GM18907 (cell line): ENCODE measurements around the gene UBA52.
A peak's percentile ranks its signal among the peaks of the same experiment; 100 is the strongest.
"Not testable (repeated sequence)": the region's sequence is repeated elsewhere in the genome, so short reads cannot be mapped to it uniquely, and the experiment has no call there.

ENCODE experiments used
- ATAC-seq: cut with Tn5 transposase; IDR thresholded peaks from one replicate; pipeline ENCODE4 v1.9.1; 2021; ENCODE audit warnings: mild to moderate bottlenecking, moderate library complexity; ENCODE audit not compliant: unreplicated experiment

The UBA52 gene

DNA sequence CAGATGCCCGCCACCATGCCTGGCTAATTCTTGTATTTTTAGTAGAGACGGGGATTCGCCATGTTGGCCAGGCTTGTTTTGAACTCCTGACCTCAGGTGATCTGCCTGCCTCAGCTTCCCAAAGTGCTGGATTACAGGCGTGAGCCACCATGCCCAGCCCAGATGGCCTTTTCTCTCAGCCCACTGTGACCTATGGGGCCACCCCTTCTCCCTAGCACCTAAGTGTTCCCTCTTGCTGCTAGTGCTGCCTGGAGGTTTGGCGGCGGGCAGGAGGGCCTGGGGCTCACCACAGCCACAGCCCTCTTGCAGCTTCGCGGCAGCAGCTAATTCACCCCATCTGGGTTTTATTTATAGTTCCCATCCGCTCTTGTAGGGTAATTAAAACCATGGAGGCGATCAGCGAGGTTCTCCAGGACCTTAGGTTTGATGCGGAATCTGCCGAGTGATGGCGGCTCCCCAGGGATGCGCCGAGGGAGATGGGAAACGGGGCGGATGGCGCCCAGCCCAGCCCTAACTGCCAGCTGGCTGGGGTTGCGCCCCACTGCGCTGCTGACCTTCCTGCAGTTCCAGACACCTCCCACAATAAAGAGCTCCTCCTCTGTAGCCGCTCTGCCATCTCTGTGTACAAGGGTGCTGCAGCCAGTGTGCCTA is 20.2 kb downstream of the UBA52 start:
- no peak for ATAC-seq

DNA sequence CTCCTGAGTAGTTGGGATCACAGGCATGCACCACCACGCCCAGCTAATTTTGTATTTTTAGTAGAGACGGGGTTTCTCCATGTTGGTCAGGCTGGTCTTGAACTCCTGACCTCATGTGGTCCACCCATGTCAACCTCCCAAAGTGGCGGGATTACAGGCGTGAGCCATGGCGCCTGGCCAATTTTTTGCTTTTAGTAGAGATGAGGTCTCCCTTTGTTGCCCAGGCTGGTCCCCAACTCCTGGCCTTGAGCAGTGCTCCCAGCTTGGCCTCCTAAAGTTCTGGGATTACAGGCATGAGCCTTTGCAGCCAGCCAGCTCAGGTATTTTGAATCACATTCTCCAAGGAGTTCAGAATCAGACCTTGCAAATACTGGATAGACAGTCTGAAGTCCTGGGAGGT is 21.1 kb downstream of the UBA52 start:
- not testable (repeated sequence) for ATAC-seq

DNA sequence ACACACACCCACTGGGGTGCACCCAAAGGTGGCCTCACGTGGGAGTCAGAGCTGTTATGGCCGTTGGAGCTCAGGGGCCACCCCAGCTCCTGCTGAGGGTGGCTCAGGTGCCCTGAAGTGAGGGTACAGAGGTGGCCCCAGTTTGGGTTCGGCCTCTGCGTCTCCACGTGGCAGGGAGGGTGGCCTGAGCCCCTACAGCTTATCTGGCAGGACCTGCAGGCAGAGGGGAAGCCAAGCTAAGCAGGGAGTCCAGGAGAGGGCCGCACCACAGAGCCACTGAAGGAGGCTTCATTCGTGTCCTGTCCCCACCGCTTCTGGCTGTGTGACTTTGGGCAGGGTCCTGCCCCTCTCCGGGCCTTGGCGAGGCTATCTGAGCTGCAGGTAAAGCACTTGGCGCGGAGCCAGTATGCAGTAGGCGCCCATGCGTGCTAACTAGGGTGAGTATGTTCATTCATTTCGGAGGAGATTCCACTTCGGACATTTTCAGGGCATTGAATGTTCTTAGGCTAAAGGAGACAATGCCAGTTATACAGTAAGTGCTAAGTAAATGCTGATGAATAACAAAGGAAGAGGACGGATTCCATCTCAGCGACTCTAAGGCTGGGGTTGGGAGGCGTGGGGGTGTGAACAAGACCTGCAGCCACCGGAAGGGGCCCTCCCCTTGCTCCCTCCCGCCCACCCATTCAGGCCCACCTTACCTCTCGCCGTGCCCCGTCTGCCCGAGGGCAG is 21.9 kb downstream of the UBA52 start:
- no peak for ATAC-seq

DNA sequence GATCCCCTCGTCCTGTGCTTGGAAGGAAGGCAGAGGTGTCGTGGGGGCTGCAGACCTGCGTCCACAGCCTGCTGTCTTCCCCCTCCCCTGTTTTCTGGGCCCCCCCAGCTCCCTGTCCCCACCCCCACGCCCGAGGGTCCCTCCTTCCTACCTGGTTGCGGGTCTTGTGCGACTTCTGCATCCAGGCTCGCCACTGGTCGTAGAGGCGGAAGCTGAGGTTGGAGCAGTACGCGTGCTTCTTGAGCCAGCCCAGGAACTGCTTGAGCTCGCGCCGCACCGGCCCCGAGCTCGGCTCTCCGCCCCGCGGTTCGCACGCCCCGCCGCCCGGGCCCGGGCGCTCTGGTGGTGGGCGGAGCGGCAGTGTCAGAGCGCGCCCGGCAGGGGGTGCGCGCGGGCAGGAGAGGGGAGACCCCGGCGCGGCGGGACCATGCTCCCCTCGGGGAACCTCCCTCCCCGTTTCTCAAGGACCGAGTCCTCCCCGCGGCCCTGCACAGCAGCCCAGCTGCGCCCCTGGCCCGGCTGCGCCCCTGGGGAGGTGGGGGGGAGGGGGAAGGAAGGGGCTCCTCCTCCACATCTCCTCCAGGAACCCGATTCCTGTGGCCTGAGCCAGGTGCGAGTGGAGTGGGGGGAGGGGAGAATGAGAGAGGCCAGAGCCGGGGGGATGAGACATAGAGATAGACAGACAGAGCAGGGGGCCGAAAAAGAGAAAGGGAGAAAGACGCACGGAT is 22.6 kb downstream of the UBA52 start:
- peak; percentile 59 for ATAC-seq

DNA sequence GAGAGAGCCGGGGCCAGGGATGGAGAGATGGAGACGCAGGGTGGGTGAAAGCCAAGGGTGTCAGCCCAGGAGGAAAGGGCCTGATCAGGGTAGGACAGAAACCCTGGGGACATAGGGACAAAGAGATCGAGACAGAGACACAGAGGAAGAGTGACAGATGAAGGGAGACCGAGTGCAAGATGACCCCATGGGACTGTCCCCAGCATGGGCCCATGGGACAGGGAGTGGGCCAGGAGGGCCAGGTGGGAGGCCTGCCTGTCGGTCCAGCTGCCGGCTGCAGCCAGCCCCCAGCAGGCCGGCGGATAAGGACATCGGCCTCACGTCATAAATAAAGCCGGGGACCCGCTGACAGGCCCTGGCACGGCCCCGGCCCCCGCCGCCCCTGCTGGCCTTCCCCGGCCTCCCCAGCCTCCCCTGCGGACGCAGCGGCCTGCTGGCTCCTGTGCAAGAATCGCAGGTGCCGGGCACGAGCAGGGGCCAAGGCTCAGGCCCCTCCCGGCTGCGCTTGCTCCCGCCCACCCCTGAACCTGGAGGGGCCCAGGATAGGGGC is 23.2 kb downstream of the UBA52 start:
- peak; percentile 16 for ATAC-seq

DNA sequence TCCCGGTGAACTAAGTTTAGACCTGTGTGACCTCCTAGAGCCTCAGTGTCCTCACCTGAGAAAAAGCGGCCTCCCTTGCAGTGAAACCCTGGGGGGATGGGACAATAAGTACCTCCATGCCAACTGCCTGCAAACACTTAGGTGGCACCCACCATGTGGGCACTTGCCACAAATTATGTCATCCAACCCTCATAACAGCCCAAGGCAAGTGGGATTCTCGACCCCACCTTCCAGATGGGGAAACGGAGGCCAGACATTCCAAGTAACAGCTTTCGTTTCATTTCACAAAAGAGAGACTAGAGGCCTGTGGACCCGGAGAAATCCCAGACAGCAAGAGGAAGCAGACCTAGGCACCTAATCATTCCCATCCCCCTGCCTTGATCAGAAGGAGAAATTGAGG is 23.8 kb downstream of the UBA52 start:
- ATAC-seq, result no peak

DNA sequence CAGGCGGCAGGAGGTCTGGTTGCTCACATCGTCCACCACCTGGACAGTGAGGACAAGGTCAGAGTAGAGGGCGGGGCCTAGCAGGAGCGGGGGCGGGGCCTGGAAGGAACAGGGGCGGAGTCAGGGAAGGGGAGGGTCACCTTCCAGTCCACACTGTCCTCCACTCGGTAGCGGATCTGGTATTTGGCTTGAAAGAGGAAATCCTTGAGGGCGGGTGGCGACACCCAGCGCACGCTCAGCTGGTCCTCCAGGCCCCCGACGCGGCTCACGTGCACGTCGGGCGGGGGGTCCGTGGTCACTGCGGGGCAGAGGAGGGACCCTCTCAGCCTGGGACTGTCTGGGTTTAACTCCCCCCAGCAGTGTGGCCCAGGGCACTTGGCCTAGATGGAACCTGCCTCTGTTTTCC is 25.1 kb downstream of the UBA52 start:
- no peak for ATAC-seq

DNA sequence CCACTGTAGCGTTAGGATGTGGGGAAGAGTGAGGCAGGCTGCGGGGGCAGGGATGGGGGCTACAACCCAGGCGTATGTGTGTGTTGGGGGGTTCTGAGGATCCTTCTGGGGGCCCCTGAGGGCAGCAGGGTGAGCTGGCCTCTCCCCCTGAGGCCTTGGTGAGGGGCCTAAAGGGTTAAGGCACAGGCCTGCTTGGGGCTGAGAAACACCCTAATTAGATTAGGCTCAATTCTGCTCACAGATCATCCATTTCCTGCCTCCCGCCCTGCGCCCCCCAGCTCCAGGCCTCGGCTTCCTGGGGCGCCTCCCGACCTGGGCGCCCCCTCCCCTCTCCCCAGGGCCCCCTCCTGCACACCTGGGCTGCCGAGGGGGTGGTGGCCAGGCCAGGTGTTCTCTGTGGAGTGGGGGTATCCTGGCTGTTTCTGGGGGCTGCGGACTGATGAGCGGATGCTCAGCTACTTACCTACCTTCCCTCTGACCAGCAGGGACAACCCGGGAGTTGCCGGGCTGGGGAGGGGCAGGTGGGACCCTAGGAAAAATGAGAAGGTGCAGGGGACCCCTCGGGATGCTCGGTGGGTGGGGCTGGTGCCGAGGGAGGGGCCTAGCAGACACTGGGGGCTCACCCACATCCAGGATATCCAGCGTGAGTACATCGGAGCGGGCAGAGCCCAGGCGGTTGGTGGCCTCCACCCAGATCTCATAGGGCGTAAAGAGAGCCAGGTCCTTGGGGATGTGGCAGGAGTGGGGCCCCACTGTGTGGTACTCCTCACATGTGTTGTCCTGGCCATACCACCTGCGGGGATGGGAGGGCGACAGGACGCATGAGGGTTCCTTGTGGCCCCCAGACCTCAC is 26.4 kb downstream of the UBA52 start:
- ATAC-seq, result no peak

DNA sequence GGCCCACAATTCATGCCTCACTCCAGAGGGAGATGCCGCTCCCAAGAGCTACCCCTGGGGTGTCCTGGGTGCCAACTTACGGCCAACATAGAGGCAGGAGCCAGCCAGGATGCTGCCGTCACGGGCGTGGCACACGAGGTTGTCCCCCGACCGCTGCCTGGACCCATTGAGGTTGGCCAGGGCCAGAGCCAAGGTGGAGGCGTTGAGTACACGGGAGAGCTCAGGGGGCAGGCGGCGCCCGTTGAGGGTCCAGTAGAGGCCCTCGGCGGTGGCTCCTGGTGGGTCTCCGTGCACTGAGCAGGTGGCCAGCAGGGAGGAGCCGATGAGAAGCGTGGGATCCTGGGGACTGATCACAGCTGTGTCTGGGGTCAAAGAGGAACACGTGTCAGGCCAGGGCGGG is 27.8 kb downstream of the UBA52 start:
- ATAC-seq, result no peak

DNA sequence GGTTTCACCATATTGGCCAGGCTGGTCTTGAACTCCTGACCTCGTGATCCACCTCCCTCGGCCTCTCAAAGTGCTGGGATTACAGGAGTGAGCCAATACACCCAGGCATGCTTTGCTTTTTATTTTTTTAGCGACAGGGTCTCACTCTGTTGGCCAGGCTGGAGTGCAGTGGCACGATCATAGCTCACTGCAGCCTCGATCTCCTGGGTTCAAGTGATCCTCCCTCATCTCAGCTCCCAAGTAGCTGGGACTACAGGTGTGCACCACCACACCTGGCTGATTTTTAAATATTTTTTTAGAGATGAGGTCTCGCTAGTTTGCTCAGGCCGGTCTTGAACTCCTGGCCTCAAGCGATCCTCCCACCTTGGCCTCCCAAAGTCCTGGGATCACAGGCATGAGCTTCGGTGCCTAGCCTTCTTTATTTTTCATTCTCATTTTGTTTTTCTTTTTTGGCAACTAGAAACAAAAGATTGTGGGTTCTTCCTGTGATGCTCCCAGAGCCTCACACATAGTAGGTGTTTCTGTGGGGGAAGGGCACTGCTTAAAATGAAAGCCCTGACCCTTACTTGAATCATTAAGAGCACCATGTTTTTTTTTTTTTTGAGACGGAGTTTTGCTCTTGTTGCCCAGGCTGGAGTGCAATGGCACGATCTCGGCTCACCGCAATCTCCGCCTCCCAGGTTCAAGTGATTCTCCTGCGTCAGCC is 29.2 kb downstream of the UBA52 start:
- not testable (repeated sequence) for ATAC-seq

DNA sequence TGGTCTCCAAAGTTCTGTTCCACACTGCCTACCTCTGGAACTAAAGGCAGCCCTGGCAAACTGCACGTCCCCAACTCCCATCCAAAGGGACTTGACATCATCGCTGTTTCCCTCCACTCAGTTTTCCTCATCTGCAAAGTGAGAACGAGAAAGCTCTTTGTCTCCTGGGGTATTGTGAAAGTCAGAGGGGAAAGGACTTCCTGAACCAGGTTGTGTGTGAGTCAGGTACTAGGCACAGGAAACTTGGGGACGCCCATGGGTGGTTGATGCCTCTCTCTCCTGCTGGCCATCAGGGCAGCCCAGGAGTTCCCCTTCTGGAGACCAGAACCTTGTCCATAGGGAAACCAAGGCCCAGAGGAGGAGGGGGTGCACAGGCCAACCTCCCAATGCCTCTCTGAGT is 30.2 kb downstream of the UBA52 start:
- ATAC-seq, result no peak

DNA sequence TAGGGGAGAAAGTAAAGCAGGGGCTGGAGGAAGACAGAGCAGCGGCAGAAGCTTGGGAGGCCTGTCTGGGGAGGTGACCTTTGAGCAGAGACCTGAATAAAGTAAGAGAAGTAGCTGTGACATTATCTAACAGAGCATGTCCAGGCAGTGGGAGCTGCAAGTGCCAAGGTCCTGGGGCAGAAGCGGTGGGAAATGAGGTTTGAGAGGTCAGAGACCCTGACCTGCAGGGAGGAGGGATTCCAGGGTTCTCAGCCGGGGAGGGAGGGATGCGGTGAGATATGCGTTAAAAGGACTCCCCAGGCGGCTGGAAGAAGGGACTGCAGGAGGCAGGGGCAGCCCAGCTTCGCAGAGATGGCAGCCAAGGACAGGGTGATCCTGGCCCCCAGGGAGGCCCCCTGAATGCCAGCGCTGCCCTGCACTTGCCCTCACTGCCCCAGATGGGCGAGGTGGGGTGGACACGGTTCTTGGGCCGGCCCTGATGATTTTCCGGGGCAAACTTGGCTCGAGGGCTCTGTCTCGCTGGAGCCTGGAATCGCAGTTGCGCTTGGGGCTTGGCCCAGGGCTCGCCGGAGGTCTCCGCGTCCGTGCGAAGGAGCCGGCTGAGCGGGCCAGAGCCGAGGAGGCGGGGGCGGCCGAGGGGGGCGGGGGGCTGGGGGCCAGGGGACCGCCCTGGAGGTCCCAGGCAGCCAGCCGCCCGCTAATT is 31.7 kb downstream of the UBA52 start:
- ATAC-seq, result no peak

DNA sequence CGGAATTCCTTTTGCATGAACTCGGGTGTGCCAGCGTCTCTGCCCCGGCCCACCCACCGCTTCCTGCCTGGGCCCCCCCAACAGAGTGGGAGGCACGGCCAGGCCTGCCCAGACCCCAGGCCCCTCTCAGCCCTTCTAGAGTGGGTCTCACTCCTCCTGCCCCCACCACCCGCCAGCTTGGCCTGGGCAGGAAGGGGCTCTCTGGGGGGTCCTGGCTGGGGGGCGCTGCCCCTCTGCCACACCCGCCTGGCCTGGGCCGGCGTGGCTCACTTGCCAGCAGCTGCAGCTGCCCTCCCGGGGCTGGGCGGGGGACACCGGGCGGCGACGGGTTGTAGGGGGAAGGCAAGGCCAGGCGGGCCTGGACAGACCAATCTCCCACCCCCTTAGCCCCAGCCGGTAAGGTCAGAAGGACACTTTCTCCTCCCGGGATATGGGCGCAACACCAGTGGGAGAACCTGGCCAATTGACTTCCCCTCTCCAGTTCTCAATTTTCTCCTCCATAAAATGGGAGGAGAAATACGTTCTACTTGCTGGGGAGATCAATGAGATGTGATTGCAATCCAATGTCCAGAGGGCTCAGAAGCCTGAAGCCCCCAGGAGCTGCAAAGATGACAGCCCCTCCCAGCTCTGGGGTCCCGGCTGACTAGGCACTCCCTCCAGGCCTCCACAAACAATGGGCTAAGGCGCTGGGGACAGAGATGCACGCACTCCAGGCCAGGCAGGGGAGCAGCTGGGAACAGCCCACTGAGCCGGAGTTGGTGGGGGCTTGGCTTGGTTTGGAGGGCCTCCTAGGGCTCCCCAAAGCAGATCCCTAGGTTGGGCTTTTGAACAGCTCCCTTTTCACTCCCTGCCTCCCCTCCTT is 32.5 kb downstream of the UBA52 start:
- no peak for ATAC-seq

DNA sequence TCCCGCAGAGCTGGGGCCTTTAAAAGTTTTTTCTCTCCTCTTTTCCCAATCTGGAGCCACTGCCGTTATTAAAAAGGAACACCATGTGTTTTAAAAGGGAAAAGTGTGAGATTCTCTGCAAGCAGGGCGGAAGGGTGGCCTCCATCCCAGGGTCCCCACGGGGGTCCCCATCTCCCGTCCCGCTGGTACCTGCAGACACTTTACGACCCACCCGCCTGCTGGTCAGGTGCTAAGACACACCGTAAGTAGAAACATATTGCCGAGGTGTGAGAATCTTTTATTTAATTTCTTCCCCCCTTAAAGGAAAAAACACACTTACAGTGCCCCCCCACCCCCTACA is 33.1 kb downstream of the UBA52 start:
- no peak for ATAC-seq

DNA sequence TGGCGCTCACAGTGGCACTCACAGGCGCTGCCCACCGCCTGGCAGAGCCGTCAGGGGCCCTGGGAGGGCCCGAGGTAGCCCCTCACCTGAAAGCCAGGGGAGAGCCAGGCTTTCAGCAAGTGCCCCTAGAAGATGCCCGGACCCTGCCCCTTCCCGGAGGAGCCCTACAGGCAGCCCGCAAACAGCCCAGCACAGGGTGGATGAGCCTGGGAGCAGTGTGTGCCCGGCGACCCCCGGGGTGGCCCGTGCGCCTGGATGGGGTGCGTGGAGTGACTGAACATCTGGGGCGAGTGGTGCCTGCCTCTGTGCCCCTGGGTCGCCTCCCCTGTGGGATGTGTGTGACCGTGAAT is 33.5 kb downstream of the UBA52 start:
- no peak for ATAC-seq

DNA sequence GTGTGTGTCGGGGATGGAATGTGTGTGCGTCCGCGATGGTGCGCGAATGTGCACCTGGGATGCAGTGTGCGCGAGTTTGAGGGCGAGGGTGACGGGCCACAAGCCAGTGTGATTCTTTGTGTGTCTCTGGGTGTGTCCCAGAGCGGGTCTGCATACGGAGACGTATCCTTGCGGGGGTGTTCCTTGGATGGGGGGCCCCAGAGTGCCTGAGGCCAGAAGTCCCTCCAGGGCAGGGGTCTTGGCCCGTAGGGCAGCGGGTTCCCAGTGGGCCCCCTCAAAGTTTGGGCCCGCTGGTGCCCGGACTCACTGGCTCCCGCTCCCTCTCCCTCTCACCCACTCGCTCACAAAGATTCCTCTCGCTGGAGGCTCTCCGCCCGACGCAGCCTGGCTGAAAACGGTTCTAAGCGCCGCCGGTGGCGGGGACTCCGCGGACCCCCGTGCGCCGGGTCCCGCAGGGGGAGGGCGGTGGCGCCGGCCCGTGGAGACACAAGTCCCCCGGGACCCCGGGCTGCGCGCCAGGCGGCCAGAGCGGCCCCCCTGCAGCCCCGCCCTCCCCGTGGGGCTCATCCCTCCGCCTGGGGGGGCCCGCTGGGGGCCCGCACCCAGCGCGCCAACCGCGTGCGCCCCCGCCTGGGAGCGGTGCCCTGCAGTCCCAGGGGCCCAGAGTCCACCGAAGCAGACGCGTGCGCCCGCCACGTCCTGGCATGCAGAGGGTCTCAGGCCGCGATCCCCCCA is 34.1 kb downstream of the UBA52 start:
- ATAC-seq, result no peak

DNA sequence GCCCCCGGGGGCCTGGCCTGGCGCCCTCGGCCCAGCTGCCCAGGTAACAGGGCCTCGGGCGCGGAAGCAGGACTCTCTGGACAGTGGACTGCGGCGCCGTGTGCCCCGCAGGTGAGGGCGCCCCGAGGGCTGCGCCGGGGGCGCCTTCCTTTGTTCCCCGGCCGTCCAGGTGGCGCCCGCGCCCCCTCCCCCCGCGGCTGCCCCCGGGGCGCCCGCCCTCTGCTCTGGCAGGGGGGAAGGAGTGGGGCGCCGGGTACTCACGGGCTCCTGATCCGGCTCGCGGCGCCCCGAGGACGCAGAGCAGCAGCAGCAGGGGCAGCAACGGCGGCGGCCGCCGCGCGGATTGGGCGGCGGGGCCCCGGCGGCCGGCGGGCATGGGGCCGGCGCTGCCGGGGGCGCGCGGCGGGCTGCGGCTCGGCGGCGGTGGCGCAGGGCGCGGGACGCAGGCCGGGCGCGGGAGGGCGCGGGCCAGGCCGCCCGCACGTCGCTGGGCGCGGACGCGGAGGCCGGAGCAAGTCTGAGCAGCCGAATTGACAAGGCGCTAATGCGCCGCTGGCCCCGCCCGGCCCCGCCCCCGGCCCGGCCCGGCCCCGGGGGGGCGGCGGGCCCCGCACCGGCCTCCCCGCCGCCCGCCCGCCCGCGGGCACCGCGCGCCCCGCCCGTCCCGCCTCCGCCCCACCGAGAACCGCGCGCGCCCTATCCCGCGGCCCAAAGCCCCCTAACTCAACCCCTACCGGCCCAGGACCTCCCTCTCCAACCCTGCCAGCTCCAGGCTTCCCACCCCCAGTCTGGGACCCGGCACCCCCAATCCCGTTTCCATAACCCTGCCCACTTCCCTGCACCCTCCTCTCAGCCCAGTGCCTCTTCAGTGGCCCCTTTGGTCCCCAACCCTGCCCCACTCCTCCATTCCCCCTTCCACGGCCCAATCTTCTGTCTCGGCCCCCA is 34.9 kb downstream of the UBA52 start, which contains the start of gene CRLF1:
TSS of gene CRLF1 (minus strand) at position 519 of the 945 bp plus-strand sequence. CDS start at position 376, 143 bp downstream.
- ATAC-seq, result no peak
